Body of pancreas (tissue), 4 donors: ENCODE results near the gene ADAMTS10.
A peak's percentile ranks its signal among the peaks of the same experiment; 100 is the strongest.

Source experiments
- POLR2A ChIP-seq, 3 donors: fragments of 450-650 bp; IDR thresholded peaks; one replicate each; pipeline ENCODE4 v1.6.1; 2016; ENCODE audit warnings: antibody characterized with exemption in 3 of 3, mild to moderate bottlenecking in 2 of 3
- TF ChIP-seq, protein P1 (sequence below), 7 experiments: fragments of 450-650 bp in 4 of 7; fragments of 200-600 bp in 3 of 7; sonication (generic) in 3 of 7; IDR thresholded peaks; one replicate each; pipeline ENCODE4 v1.5.1; 2016 to 2019; ENCODE audit warnings: antibody characterized with exemption in 7 of 7

DNA sequence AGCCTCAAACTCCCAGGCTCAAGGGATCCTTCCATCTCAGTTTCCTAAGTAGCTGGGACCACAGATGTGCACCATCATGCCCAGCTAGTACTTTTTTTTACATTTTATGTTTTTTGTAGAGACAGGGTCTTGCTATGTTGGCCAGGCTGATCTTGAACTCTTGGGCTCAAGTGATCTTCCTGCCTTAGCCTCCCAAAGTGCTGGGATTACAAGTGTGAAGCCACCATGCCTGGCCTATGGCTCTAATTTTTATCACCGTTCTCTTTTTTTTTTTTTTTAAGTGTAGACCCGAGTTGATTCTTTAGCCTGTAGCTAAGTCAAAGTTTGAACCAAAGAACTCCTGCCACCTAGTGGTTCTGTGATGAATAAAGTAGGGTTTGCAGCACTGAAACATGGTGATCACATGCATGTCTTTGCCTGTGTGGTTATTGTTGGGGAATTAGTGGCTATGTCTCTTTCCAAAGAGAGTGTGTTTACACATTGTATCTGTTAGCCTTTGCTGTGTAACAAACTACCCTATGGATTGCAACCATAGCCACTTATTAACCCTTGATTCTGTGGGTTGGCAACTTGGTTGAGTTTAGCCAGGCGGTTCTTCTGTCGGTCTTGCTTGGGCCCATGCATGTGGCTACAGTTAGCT lies 31.5 kb upstream of the ADAMTS10 start:
- no peak for TF ChIP-seq POLR2A (IDR thresholded peaks at IDR 0.05)
- TF ChIP-seq, protein P1, sequence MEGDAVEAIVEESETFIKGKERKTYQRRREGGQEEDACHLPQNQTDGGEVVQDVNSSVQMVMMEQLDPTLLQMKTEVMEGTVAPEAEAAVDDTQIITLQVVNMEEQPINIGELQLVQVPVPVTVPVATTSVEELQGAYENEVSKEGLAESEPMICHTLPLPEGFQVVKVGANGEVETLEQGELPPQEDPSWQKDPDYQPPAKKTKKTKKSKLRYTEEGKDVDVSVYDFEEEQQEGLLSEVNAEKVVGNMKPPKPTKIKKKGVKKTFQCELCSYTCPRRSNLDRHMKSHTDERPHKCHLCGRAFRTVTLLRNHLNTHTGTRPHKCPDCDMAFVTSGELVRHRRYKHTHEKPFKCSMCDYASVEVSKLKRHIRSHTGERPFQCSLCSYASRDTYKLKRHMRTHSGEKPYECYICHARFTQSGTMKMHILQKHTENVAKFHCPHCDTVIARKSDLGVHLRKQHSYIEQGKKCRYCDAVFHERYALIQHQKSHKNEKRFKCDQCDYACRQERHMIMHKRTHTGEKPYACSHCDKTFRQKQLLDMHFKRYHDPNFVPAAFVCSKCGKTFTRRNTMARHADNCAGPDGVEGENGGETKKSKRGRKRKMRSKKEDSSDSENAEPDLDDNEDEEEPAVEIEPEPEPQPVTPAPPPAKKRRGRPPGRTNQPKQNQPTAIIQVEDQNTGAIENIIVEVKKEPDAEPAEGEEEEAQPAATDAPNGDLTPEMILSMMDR (IDR thresholded peaks at IDR 0.05) = peak in 6 of 7 experiments; percentile 19 to 55 (median 49)
